ENCODE measurements around the gene TSPEAR. TPM values are rescaled to one million over a fixed set of nuclear protein-coding genes. Genes with fewer than 3 reads are reported as not detected.
A peak's percentile ranks its signal among the peaks of the same experiment; 100 is the strongest.

Gene TSPEAR
- 0.35 TPM for polyA plus RNA-seq (2013, experiment 1 of 2)
- polyA plus RNA-seq (2013, experiment 2 of 2), result 0.38 TPM

GRCh38 chr21:44711327-44712202 is at the start of gene TSPEAR:
Gene TSPEAR, minus strand, starts transcription at chr21:44711572. Its CDS starts 58 bp downstream, at chr21:44711514.
- H3K4me1 ChIP-seq (ENCODE audit: insufficient read depth, low read length), result peaks cover 51% of the 10 kb centered on the region
- peaks cover 88% of the 10 kb centered on the region for H3K27me3 ChIP-seq (ENCODE audit: insufficient read depth, low read length)
- H3K4me3 ChIP-seq (ENCODE audit: low read length), result peak within 1 kb of the TSS; percentile 48
- H3K9me3 ChIP-seq (ENCODE audit: insufficient read depth, low read depth, low read length), result no peaks in the 10 kb centered on the region
- H3K36me3 ChIP-seq (ENCODE audit: insufficient read depth, low read length), result no peaks in the 10 kb centered on the region
- no peak within 1 kb of the TSS for H3K27ac ChIP-seq (ENCODE audit: low read depth, low read length)
- no peak within 1 kb of the TSS for H3K9ac ChIP-seq (ENCODE audit: low read depth, low read length)
- WGBS, result 2% methylated on average over 41 of the region's 41 CpGs

GRCh38 chr21:44760376-44760775 is 49.0 kb upstream of the TSPEAR start:
- H3K36me3 ChIP-seq (ENCODE audit: insufficient read depth, low read length), result no peaks in the 10 kb centered on the region
- H3K9me3 ChIP-seq (ENCODE audit: insufficient read depth, low read depth, low read length), result no peaks in the 10 kb centered on the region
- no peak overlapping the region for H3K9ac ChIP-seq (ENCODE audit: low read depth, low read length)
- no peak overlapping the region for H3K4me3 ChIP-seq (ENCODE audit: low read length)
- no peak overlapping the region for H3K27ac ChIP-seq (ENCODE audit: low read depth, low read length)
- no peaks in the 10 kb centered on the region for H3K27me3 ChIP-seq (ENCODE audit: insufficient read depth, low read length)
- H3K4me1 ChIP-seq (ENCODE audit: insufficient read depth, low read length), result 0 out of 2 replicates have a peak, but pooled peaks cover 2% of the 10 kb centered on the region
- 77% methylated on average over 9 of the region's 9 CpGs for WGBS

- 89% methylated on average over 22 of the region's 22 CpGs for WGBS
- Histone ChIP-seq H3K4me3 (ENCODE audit: low read length) (no peak overlapping the region), H3K27ac (ENCODE audit: low read depth, low read length) (no peak overlapping the region), H3K36me3 (ENCODE audit: insufficient read depth, low read length) (no peaks in the 10 kb centered on the region), H3K9ac (ENCODE audit: low read depth, low read length) (no peak overlapping the region), H3K9me3 (ENCODE audit: insufficient read depth, low read depth, low read length) (no peaks in the 10 kb centered on the region), H3K27me3 (ENCODE audit: insufficient read depth, low read length) (no peaks in the 10 kb centered on the region), H3K4me1 (ENCODE audit: insufficient read depth, low read length) (0 out of 2 replicates have a peak, but pooled peaks cover 2% of the 10 kb centered on the region)
These were observed 48.4 kb upstream of the TSPEAR start for GRCh38 chr21:44759628-44760285.

- no peaks in the 10 kb centered on the region for H3K36me3 ChIP-seq (ENCODE audit: insufficient read depth, low read length)
- 82% methylated on average over 26 of the region's 26 CpGs for WGBS
- H3K4me1 ChIP-seq (ENCODE audit: insufficient read depth, low read length), result 0 out of 2 replicates have a peak, but pooled peaks cover 2% of the 10 kb centered on the region
- H3K27ac ChIP-seq (ENCODE audit: low read depth, low read length), result no peak overlapping the region
- H3K9ac ChIP-seq (ENCODE audit: low read depth, low read length), result no peak overlapping the region
- H3K27me3 ChIP-seq (ENCODE audit: insufficient read depth, low read length), result no peaks in the 10 kb centered on the region
- no peaks in the 10 kb centered on the region for H3K9me3 ChIP-seq (ENCODE audit: insufficient read depth, low read depth, low read length)
- no peak overlapping the region for H3K4me3 ChIP-seq (ENCODE audit: low read length)
These were observed 47.6 kb upstream of the TSPEAR start for GRCh38 chr21:44758781-44759627.

GRCh38 chr21:44758141-44758561 is 46.8 kb upstream of the TSPEAR start:
- 96% methylated on average over 8 of the region's 8 CpGs for WGBS
- no peaks in the 10 kb centered on the region for H3K36me3 ChIP-seq (ENCODE audit: insufficient read depth, low read length)
- no peak overlapping the region for H3K4me3 ChIP-seq (ENCODE audit: low read length)

GRCh38 chr21:44757731-44758130 is 46.4 kb upstream of the TSPEAR start:
- no peaks in the 10 kb centered on the region for H3K9me3 ChIP-seq (ENCODE audit: insufficient read depth, low read depth, low read length)

More at GRCh38 chr21:44758141-44758561, 46.8 kb upstream of the TSPEAR start:
- Histone ChIP-seq H3K9me3 (ENCODE audit: insufficient read depth, low read depth, low read length) (no peaks in the 10 kb centered on the region), H3K27ac (ENCODE audit: low read depth, low read length) (no peak overlapping the region), H3K9ac (ENCODE audit: low read depth, low read length) (no peak overlapping the region), H3K27me3 (ENCODE audit: insufficient read depth, low read length) (no peaks in the 10 kb centered on the region), H3K4me1 (ENCODE audit: insufficient read depth, low read length) (0 out of 2 replicates have a peak, but pooled peaks cover 2% of the 10 kb centered on the region)

GRCh38 chr21:44756423-44757185 is 45.2 kb upstream of the TSPEAR start:
- Histone ChIP-seq H3K36me3 (ENCODE audit: insufficient read depth, low read length) (no peaks in the 10 kb centered on the region), H3K27ac (ENCODE audit: low read depth, low read length) (no peak overlapping the region), H3K9me3 (ENCODE audit: insufficient read depth, low read depth, low read length) (no peaks in the 10 kb centered on the region), H3K9ac (ENCODE audit: low read depth, low read length) (no peak overlapping the region), H3K4me1 (ENCODE audit: insufficient read depth, low read length) (peaks cover 5% of the 10 kb centered on the region; the same call in 1 of the 2 replicates), H3K4me3 (ENCODE audit: low read length) (no peak overlapping the region), H3K27me3 (ENCODE audit: insufficient read depth, low read length) (no peaks in the 10 kb centered on the region)
- WGBS, result 94% methylated on average over 23 of the region's 23 CpGs

More at GRCh38 chr21:44757731-44758130, 46.4 kb upstream of the TSPEAR start:
- Histone ChIP-seq H3K4me3 (ENCODE audit: low read length) (no peak overlapping the region), H3K27me3 (ENCODE audit: insufficient read depth, low read length) (no peaks in the 10 kb centered on the region), H3K9ac (ENCODE audit: low read depth, low read length) (no peak overlapping the region), H3K36me3 (ENCODE audit: insufficient read depth, low read length) (no peaks in the 10 kb centered on the region), H3K27ac (ENCODE audit: low read depth, low read length) (no peak overlapping the region), H3K4me1 (ENCODE audit: insufficient read depth, low read length) (peaks cover 3% of the 10 kb centered on the region; the same call in 1 of the 2 replicates)
- 94% methylated on average over 6 of the region's 6 CpGs for WGBS

GRCh38 chr21:44755227-44755626 is 43.9 kb upstream of the TSPEAR start:
- Histone ChIP-seq H3K9ac (ENCODE audit: low read depth, low read length) (no peak overlapping the region), H3K4me1 (ENCODE audit: insufficient read depth, low read length) (peaks cover 3% of the 10 kb centered on the region; the same call in 1 of the 2 replicates), H3K9me3 (ENCODE audit: insufficient read depth, low read depth, low read length) (no peaks in the 10 kb centered on the region), H3K4me3 (ENCODE audit: low read length) (no peak overlapping the region), H3K27me3 (ENCODE audit: insufficient read depth, low read length) (no peaks in the 10 kb centered on the region; the same call in 1 of the 2 replicates), H3K36me3 (ENCODE audit: insufficient read depth, low read length) (no peaks in the 10 kb centered on the region), H3K27ac (ENCODE audit: low read depth, low read length) (no peak overlapping the region)
- 96% methylated on average over 4 of the region's 5 CpGs for WGBS

- no peaks in the 10 kb centered on the region for H3K36me3 ChIP-seq (ENCODE audit: insufficient read depth, low read length)
- 87% methylated on average over 19 of the region's 19 CpGs for WGBS
These were observed 42.0 kb upstream of the TSPEAR start for GRCh38 chr21:44753357-44753756.

GRCh38 chr21:44752671-44753235 is 41.4 kb upstream of the TSPEAR start:
- Histone ChIP-seq H3K9me3 (ENCODE audit: insufficient read depth, low read depth, low read length) (no peaks in the 10 kb centered on the region), H3K27me3 (ENCODE audit: insufficient read depth, low read length) (peaks cover 10% of the 10 kb centered on the region), H3K4me3 (ENCODE audit: low read length) (no peak overlapping the region), H3K4me1 (ENCODE audit: insufficient read depth, low read length) (peaks cover 18% of the 10 kb centered on the region), H3K27ac (ENCODE audit: low read depth, low read length) (no peak overlapping the region), H3K9ac (ENCODE audit: low read depth, low read length) (no peak overlapping the region), H3K36me3 (ENCODE audit: insufficient read depth, low read length) (no peaks in the 10 kb centered on the region)
- 82% methylated on average over 11 of the region's 11 CpGs for WGBS

More at GRCh38 chr21:44753357-44753756, 42.0 kb upstream of the TSPEAR start:
- no peak overlapping the region for H3K27ac ChIP-seq (ENCODE audit: low read depth, low read length)
- H3K9ac ChIP-seq (ENCODE audit: low read depth, low read length), result no peak overlapping the region
- no peak overlapping the region for H3K4me3 ChIP-seq (ENCODE audit: low read length)
- no peaks in the 10 kb centered on the region for H3K9me3 ChIP-seq (ENCODE audit: insufficient read depth, low read depth, low read length)
- H3K4me1 ChIP-seq (ENCODE audit: insufficient read depth, low read length), result peaks cover 13% of the 10 kb centered on the region
- H3K27me3 ChIP-seq (ENCODE audit: insufficient read depth, low read length), result peaks cover 10% of the 10 kb centered on the region

All from HUES64 (cell line).